Measurements from ENCODE around the gene SRGAP1. TPM values are rescaled to one million over a fixed set of nuclear protein-coding genes. Genes with fewer than 3 reads are reported as not detected.

The SRGAP1 gene
- total RNA-seq, 4 donors from 2014 or later: 13.1 to 81.5 (median 22.4) TPM

- H3K4me3 ChIP-seq: no peak overlapping the region
- WGBS, 2 donors: 56 to 62% methylated on average over 10 of the region's 10 CpGs
- no peaks in the 10 kb centered on the region for H3K27me3 ChIP-seq
- no peaks in the 10 kb centered on the region for H3K9me3 ChIP-seq
- no peaks in the 10 kb centered on the region for H3K36me3 ChIP-seq
- peaks cover 0 to 57% (median 35%) of the 10 kb centered on the region in 4 donors for H3K4me1 ChIP-seq
- TF ChIP-seq EP300 (IDR thresholded peaks at IDR 0.05): peak; percentile 92 to 94
- no peak for TF ChIP-seq POLR2A (IDR thresholded peaks at IDR 0.05)
- DNase-seq (ENCODE audit: low spot score in 2 of 2): peak in 1 of 2 donors; percentile 43
- H3K27ac ChIP-seq: peak overlapping the region in 3 of 4 donors; percentile 20 to 72 (median 64)
Observed at GRCh38 chr12:63917864-63918799, 73.6 kb downstream of the SRGAP1 start.

DNA sequence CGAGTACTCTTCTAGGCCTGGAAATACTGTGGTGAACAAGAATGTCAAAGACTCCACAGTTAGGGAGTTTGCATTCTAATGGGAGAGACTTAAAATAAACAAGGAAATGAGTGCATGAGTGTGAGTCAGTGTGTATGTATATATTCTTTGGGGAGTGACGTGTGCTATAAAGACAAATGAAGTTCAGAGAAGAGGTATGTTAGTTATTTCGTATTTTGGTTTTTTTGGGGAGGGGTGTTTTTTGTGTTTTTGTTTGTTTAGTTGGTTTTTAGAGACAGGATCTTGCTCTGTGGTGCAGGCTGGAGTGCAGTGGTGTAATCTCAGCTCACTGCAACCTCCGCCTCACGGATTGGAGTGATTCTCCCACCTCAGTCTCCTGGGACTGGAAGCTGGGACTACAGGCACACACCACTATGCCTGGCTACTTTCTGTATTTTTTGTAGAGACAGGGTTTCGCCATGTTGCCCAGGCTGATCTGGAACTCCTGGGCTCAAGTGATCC is 74.3 kb downstream of the SRGAP1 start:
- Histone ChIP-seq H3K27me3 (no peaks in the 10 kb centered on the region), H3K27ac (peak overlapping the region in 1 of 4 donors; percentile 48), H3K9me3 (no peaks in the 10 kb centered on the region), H3K4me1 (peaks cover 0 to 57% (median 35%) of the 10 kb centered on the region in 4 donors), H3K4me3 (no peak overlapping the region), H3K36me3 (no peaks in the 10 kb centered on the region)
- DNase-seq (ENCODE audit: low spot score in 2 of 2): no peak
- 68 to 78% methylated on average over 6 of the region's 6 CpGs for WGBS, 2 donors
- no peak for TF ChIP-seq EP300 (IDR thresholded peaks at IDR 0.05)
- TF ChIP-seq, protein P1, sequence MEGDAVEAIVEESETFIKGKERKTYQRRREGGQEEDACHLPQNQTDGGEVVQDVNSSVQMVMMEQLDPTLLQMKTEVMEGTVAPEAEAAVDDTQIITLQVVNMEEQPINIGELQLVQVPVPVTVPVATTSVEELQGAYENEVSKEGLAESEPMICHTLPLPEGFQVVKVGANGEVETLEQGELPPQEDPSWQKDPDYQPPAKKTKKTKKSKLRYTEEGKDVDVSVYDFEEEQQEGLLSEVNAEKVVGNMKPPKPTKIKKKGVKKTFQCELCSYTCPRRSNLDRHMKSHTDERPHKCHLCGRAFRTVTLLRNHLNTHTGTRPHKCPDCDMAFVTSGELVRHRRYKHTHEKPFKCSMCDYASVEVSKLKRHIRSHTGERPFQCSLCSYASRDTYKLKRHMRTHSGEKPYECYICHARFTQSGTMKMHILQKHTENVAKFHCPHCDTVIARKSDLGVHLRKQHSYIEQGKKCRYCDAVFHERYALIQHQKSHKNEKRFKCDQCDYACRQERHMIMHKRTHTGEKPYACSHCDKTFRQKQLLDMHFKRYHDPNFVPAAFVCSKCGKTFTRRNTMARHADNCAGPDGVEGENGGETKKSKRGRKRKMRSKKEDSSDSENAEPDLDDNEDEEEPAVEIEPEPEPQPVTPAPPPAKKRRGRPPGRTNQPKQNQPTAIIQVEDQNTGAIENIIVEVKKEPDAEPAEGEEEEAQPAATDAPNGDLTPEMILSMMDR (IDR thresholded peaks at IDR 0.05): no peak
- TF ChIP-seq POLR2A (IDR thresholded peaks at IDR 0.05): no peak

GRCh38 chr12:63919756-63920155 is 75.3 kb downstream of the SRGAP1 start:
- Histone ChIP-seq H3K4me3 (no peak overlapping the region), H3K4me1 (peaks cover 0 to 54% (median 35%) of the 10 kb centered on the region in 4 donors), H3K9me3 (no peaks in the 10 kb centered on the region), H3K36me3 (no peaks in the 10 kb centered on the region), H3K27me3 (no peaks in the 10 kb centered on the region), H3K27ac (no peak overlapping the region)
- WGBS, 2 donors: 83% methylated on average over 2 of the region's 2 CpGs
- TF ChIP-seq EP300 (IDR thresholded peaks at IDR 0.05) (no peak), POLR2A (IDR thresholded peaks at IDR 0.05) (no peak)
- TF ChIP-seq, protein P1 (IDR thresholded peaks at IDR 0.05): no peak
- DNase-seq (ENCODE audit: low spot score in 2 of 2): no peak

- no peak for DNase-seq (ENCODE audit: low spot score in 2 of 2)
- H3K27ac ChIP-seq: no peak overlapping the region
- WGBS, 2 donors: 88 to 95% methylated on average over 6 of the region's 6 CpGs
- H3K4me1 ChIP-seq: peaks cover 0 to 40% (median 25%) of the 10 kb centered on the region in 4 donors
- no peaks in the 10 kb centered on the region for H3K9me3 ChIP-seq
- H3K4me3 ChIP-seq: no peak overlapping the region
- H3K27me3 ChIP-seq: no peaks in the 10 kb centered on the region
- no peak for TF ChIP-seq EP300 (IDR thresholded peaks at IDR 0.05)
- TF ChIP-seq, protein P1 (IDR thresholded peaks at IDR 0.05): no peak
- no peak for TF ChIP-seq POLR2A (IDR thresholded peaks at IDR 0.05)
- no peaks in the 10 kb centered on the region for H3K36me3 ChIP-seq
Observed at GRCh38 chr12:63921157-63921556, 76.7 kb downstream of the SRGAP1 start.

DNA sequence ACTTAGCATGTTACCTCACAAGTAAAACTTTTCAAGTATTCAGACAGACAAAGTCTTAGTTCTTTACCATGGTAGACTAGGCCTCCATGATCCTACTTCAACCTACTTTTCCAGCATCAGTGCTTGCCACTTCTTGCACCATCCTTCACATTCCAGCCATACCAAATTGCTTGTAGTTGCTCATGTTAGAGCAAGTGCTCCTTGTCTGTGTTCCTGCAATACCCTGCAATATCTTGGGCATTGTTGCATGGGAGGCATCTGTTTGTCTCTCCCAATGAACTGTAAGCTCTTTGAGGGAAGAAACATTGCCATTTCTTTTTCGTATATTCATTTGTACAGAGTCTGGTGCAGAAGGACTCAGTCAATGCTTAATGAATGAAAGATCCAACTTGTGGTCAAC is 78.0 kb downstream of the SRGAP1 start:
- Histone ChIP-seq H3K27me3 (no peaks in the 10 kb centered on the region), H3K27ac (no peak overlapping the region), H3K4me1 (peaks cover 0 to 27% (median 16%) of the 10 kb centered on the region in 4 donors), H3K9me3 (no peaks in the 10 kb centered on the region), H3K36me3 (no peaks in the 10 kb centered on the region), H3K4me3 (no peak overlapping the region)
- no peak for DNase-seq (ENCODE audit: low spot score in 2 of 2)
- TF ChIP-seq EP300 (IDR thresholded peaks at IDR 0.05) (no peak), POLR2A (IDR thresholded peaks at IDR 0.05) (no peak)
- TF ChIP-seq, protein P1 (IDR thresholded peaks at IDR 0.05): no peak
- WGBS, 2 donors: 80 to 81% methylated on average over 1 of the region's 1 CpG
